Measurements from ENCODE around the gene E2F7. TPM values are rescaled to one million over a fixed set of nuclear protein-coding genes. Genes with fewer than 3 reads are reported as not detected.
A peak's percentile ranks its signal among the peaks of the same experiment; 100 is the strongest.

The E2F7 gene
- total RNA-seq, 1 experiment from 2014 or later: 19.5 TPM

GRCh38 chr12:77070382-77070781, 5.0 kb upstream of the E2F7 start:
- no TSS peak for BruUV-seq (replicated peaks)
- no peaks in the 10 kb centered on the region for H4K20me1 ChIP-seq (ENCODE audit: insufficient read depth)
- H3K9me2 ChIP-seq (ENCODE audit: insufficient read depth): no peaks in the 10 kb centered on the region
- no peak overlapping the region for H3K4me2 ChIP-seq (ENCODE audit: low read length)
- CTCF ChIA-PET: no interaction called here
- no peak for DNase-seq (ENCODE audit: low read depth, low spot score)
- no peak overlapping the region for H2AFZ ChIP-seq (ENCODE audit: low read depth, low read length, poor library complexity, severe bottlenecking)
- H3K27me3 ChIP-seq (ENCODE audit: insufficient read depth, low read length): no peaks in the 10 kb centered on the region
- no peaks in the 10 kb centered on the region for H3K36me3 ChIP-seq (ENCODE audit: control insufficient read depth in 1 of 2, insufficient read depth in 2 of 2, low read length in 2 of 2)
- H3K27ac ChIP-seq (ENCODE audit: low read depth, low read length): no peak overlapping the region
- RAD21 ChIA-PET (ENCODE audit: low non-redundant PET in 1 of 2, low total read pairs in 2 of 2, uncharacterized antibody in 2 of 2, unreplicated experiment in 2 of 2): no interaction called here
- no peak for ATAC-seq
- POLR2A ChIA-PET: no interaction called here
- intact Hi-C loops (cut with micrococcal nuclease): no loop called here
- no peak overlapping the region for H3K9ac ChIP-seq (ENCODE audit: low read length)
- TF ChIP-seq SIN3A (IDR thresholded peaks at IDR 0.05; ENCODE audit: low read depth): no peak
- TF ChIP-seq, protein P1, sequence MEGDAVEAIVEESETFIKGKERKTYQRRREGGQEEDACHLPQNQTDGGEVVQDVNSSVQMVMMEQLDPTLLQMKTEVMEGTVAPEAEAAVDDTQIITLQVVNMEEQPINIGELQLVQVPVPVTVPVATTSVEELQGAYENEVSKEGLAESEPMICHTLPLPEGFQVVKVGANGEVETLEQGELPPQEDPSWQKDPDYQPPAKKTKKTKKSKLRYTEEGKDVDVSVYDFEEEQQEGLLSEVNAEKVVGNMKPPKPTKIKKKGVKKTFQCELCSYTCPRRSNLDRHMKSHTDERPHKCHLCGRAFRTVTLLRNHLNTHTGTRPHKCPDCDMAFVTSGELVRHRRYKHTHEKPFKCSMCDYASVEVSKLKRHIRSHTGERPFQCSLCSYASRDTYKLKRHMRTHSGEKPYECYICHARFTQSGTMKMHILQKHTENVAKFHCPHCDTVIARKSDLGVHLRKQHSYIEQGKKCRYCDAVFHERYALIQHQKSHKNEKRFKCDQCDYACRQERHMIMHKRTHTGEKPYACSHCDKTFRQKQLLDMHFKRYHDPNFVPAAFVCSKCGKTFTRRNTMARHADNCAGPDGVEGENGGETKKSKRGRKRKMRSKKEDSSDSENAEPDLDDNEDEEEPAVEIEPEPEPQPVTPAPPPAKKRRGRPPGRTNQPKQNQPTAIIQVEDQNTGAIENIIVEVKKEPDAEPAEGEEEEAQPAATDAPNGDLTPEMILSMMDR (IDR thresholded peaks at IDR 0.05 in 2 of 3, conservative IDR thresholded peaks at IDR 0.05 in 1 of 3; ENCODE audit: borderline replicate concordance in 1 of 3, insufficient read depth in 1 of 3, low read depth in 2 of 3, low read length in 2 of 3): no peak
- no peaks in the 10 kb centered on the region for H3K9me3 ChIP-seq (ENCODE audit: control insufficient read depth in 1 of 2, insufficient read depth in 1 of 2, low read depth in 1 of 2, low read length in 2 of 2)
- no peak overlapping the region for H3K4me3 ChIP-seq (replicated peaks in 1 of 2; ENCODE audit: low read depth in 1 of 2, low read length in 2 of 2)
- peaks cover 5 to 10% of the 10 kb centered on the region in 2 experiments; a peak in 2 of 4 replicates for H3K4me1 ChIP-seq (ENCODE audit: control insufficient read depth in 1 of 2, insufficient read depth in 2 of 2, low read length in 2 of 2)
- H3K79me2 ChIP-seq (ENCODE audit: insufficient read depth, low read length): no peaks in the 10 kb centered on the region

DNA sequence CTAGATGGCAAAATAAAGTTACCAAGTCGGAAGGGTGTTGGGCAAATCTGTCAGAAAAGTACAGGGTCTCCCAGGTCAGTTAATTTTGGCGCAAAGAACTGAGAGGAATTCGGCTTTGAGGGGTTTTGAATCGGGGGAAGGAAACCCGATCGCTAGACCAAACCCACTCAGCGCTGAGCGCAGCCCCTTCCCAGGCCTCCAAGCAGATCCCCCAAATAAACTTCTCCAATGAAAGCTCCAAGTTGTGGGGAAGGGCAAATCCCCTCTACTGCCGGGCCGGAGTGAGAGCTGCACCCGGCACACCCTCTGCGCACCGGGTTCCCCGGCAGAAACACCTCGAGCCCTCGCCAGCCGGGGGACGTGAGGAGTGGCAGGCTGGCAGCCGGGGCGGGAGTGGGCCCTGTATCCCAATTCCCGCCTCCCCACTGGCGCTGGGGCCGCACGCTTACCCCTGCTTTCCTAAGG, 441 bp downstream of the E2F7 start:
- Histone ChIP-seq H3K27ac (ENCODE audit: low read depth, low read length) (peak overlapping the region; percentile 89), H3K9ac (ENCODE audit: low read length) (peak overlapping the region; percentile 96), H3K27me3 (ENCODE audit: insufficient read depth, low read length) (no peaks in the 10 kb centered on the region), H3K4me1 (ENCODE audit: control insufficient read depth in 1 of 2, insufficient read depth in 2 of 2, low read length in 2 of 2) (peaks cover 12 to 26% of the 10 kb centered on the region in 2 experiments; a peak in 2 of 4 replicates), H3K79me2 (ENCODE audit: insufficient read depth, low read length) (peaks cover 51% of the 10 kb centered on the region), H3K9me2 (ENCODE audit: insufficient read depth) (no peaks in the 10 kb centered on the region), H3K36me3 (ENCODE audit: control insufficient read depth in 1 of 2, insufficient read depth in 2 of 2, low read length in 2 of 2) (peaks cover 5 to 25% of the 10 kb centered on the region in 2 experiments; a peak in 3 of 4 replicates), H3K9me3 (ENCODE audit: control insufficient read depth in 1 of 2, insufficient read depth in 1 of 2, low read depth in 1 of 2, low read length in 2 of 2) (no peaks in the 10 kb centered on the region), H2AFZ (ENCODE audit: low read depth, low read length, poor library complexity, severe bottlenecking) (no peak overlapping the region), H4K20me1 (ENCODE audit: insufficient read depth) (no peaks in the 10 kb centered on the region), H3K4me3 (replicated peaks in 1 of 2; ENCODE audit: low read depth in 1 of 2, low read length in 2 of 2) (peak overlapping the region; percentile 91 to 96), H3K4me2 (ENCODE audit: low read length) (peak overlapping the region; percentile 93)
- ChIA-PET CTCF (no interaction called here), POLR2A (no interaction called here), RAD21 (ENCODE audit: low non-redundant PET in 1 of 2, low total read pairs in 2 of 2, uncharacterized antibody in 2 of 2, unreplicated experiment in 2 of 2) (no interaction called here)
- no TSS peak for BruUV-seq (replicated peaks)
- intact Hi-C loops (cut with micrococcal nuclease): loop anchor here (10.0 kb wide), 2 partner anchors 260 to 870 kb away; no protein-coding TSS in a partner anchor
- DNase-seq (ENCODE audit: low read depth, low spot score) (no peak), ATAC-seq (peak; percentile 52)
- TF ChIP-seq ZNF274 (IDR thresholded peaks at IDR 0.05; ENCODE audit: low read depth, low read length) (no peak), EGR1 (IDR thresholded peaks at IDR 0.05; ENCODE audit: low read depth) (no peak), EZH2 (IDR thresholded peaks at IDR 0.05) (no peak), SIN3A (IDR thresholded peaks at IDR 0.05; ENCODE audit: low read depth) (no peak), REST (IDR thresholded peaks at IDR 0.05; ENCODE audit: low read depth) (no peak), RAD21 (IDR thresholded peaks at IDR 0.05; ENCODE audit: low read depth) (no peak), POLR2A (IDR thresholded peaks at IDR 0.05; ENCODE audit: borderline replicate concordance, extremely low read depth, insufficient read depth, insufficient read length) (no peak), ELF1 (IDR thresholded peaks at IDR 0.05; ENCODE audit: borderline replicate concordance, low read depth) (no peak), TCF7L2 (IDR thresholded peaks at IDR 0.05; ENCODE audit: borderline replicate concordance, extremely low read depth, insufficient read depth, insufficient read length) (no peak), JUND (IDR thresholded peaks at IDR 0.05) (no peak)
- TF ChIP-seq, protein P1 (IDR thresholded peaks at IDR 0.05 in 2 of 3, conservative IDR thresholded peaks at IDR 0.05 in 1 of 3; ENCODE audit: borderline replicate concordance in 1 of 3, insufficient read depth in 1 of 3, low read depth in 2 of 3, low read length in 2 of 3): no peak
